ENCODE measurements around the gene RPL27. TPM values are rescaled to one million over a fixed set of nuclear protein-coding genes. Genes with fewer than 3 reads are reported as not detected.
A peak's percentile ranks its signal among the peaks of the same experiment; 100 is the strongest.
"Not testable (repeated sequence)": the region's sequence is repeated elsewhere in the genome, so short reads cannot be mapped to it uniquely, and the experiment has no call there.

The RPL27 gene
- total RNA-seq, 1 experiment from 2014 or later, result 1,565 TPM

GRCh38 chr17:42991471-42991870, 6.7 kb upstream of the RPL27 start:
- Mint-ChIP-seq H3K4me1 (ENCODE audit: low read depth, unreplicated experiment) (peaks cover 6% of the 10 kb centered on the region), H3K27me3 (ENCODE audit: insufficient read depth, unreplicated experiment) (no peaks in the 10 kb centered on the region), H3K4me3 (ENCODE audit: unreplicated experiment) (no peak overlapping the region), H3K27ac (ENCODE audit: unreplicated experiment) (no peak overlapping the region), H3K36me3 (ENCODE audit: insufficient read depth, unreplicated experiment) (peaks cover 75% of the 10 kb centered on the region), H3K9me3 (ENCODE audit: unreplicated experiment) (no peaks in the 10 kb centered on the region)
- Histone ChIP-seq H3K9me3 (no peaks in the 10 kb centered on the region), H3K36me3 (ENCODE audit: control insufficient read depth, insufficient read depth, low read length) (peaks cover 11% of the 10 kb centered on the region), H3K4me1 (no peaks in the 10 kb centered on the region), H3K4me3 (ENCODE audit: low read depth, low read length) (no peak overlapping the region), H3K27me3 (replicated peaks; ENCODE audit: control insufficient read depth, insufficient read depth, low read length) (no peaks in the 10 kb centered on the region)
- TF ChIP-seq CTCF (IDR thresholded peaks at IDR 0.05; ENCODE audit: insufficient read depth in 1 of 2, low read depth in 1 of 2, low read length in 1 of 2, severe bottlenecking in 1 of 2, unreplicated experiment in 1 of 2), result no peak
- intact Hi-C loops (cut with micrococcal nuclease; ENCODE audit: unreplicated experiment), result no loop called here
- POLR2A ChIA-PET, result no interaction called here
- BruUV-seq (replicated peaks), result no TSS peak
- CTCF ChIA-PET, result no interaction called here
- DNase-seq, result no peak

GRCh38 chr17:42992872-42993271, 5.3 kb upstream of the RPL27 start:
- H3K27ac Mint-ChIP-seq (ENCODE audit: unreplicated experiment), result no peak overlapping the region

DNA sequence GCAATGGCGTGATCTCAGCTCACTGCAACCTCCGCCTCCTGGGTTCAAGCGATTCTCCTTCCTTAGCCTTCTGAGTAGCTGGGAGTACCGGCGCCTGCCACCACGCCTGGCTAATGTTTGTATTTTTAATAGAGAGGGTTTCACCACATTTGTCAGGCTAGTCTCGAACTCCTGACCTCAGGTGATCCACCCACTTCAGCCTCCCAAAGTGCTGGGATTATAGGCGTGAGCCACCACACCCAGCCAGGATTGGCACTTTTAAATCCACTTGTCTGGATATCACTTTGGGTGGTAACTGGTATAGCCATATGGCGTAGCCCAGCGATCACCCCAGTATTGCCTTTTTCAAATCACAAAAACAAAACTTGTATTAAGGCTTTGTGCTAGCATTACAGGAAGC, 4.3 kb upstream of the RPL27 start:
- H3K9me3 Mint-ChIP-seq (ENCODE audit: unreplicated experiment); POLR2A ChIA-PET; H3K36me3 ChIP-seq (ENCODE audit: control insufficient read depth, insufficient read depth, low read length); H3K4me3 ChIP-seq (ENCODE audit: low read depth, low read length); H3K9me3 ChIP-seq; BruUV-seq (replicated peaks); H3K27me3 ChIP-seq (replicated peaks; ENCODE audit: control insufficient read depth, insufficient read depth, low read length); DNase-seq; intact Hi-C loops (cut with micrococcal nuclease; ENCODE audit: unreplicated experiment); H3K4me3 Mint-ChIP-seq (ENCODE audit: unreplicated experiment); H3K27ac Mint-ChIP-seq (ENCODE audit: unreplicated experiment); H3K27me3 Mint-ChIP-seq (ENCODE audit: insufficient read depth, unreplicated experiment); CTCF ChIA-PET; H3K4me1 ChIP-seq: not testable (repeated sequence)
- peaks cover 12% of the 10 kb centered on the region for H3K4me1 Mint-ChIP-seq (ENCODE audit: low read depth, unreplicated experiment)
- H3K36me3 Mint-ChIP-seq (ENCODE audit: insufficient read depth, unreplicated experiment), result peaks cover 64% of the 10 kb centered on the region

More at GRCh38 chr17:42992872-42993271, 5.3 kb upstream of the RPL27 start:
- Histone ChIP-seq H3K4me3 (ENCODE audit: low read depth, low read length) (no peak overlapping the region), H3K36me3 (ENCODE audit: control insufficient read depth, insufficient read depth, low read length) (peaks cover 10% of the 10 kb centered on the region), H3K9me3 (no peaks in the 10 kb centered on the region), H3K27me3 (replicated peaks; ENCODE audit: control insufficient read depth, insufficient read depth, low read length) (no peaks in the 10 kb centered on the region), H3K4me1 (peaks cover 8% of the 10 kb centered on the region; the same call in 1 of the 2 replicates)
- no peak for DNase-seq
- CTCF ChIA-PET, result no interaction called here
- no peak for TF ChIP-seq CTCF (IDR thresholded peaks at IDR 0.05; ENCODE audit: insufficient read depth in 1 of 2, low read depth in 1 of 2, low read length in 1 of 2, severe bottlenecking in 1 of 2, unreplicated experiment in 1 of 2)
- Mint-ChIP-seq H3K9me3 (ENCODE audit: unreplicated experiment) (no peaks in the 10 kb centered on the region), H3K4me1 (ENCODE audit: low read depth, unreplicated experiment) (peaks cover 9% of the 10 kb centered on the region), H3K36me3 (ENCODE audit: insufficient read depth, unreplicated experiment) (peaks cover 64% of the 10 kb centered on the region), H3K4me3 (ENCODE audit: unreplicated experiment) (no peak overlapping the region), H3K27me3 (ENCODE audit: insufficient read depth, unreplicated experiment) (no peaks in the 10 kb centered on the region)
- intact Hi-C loops (cut with micrococcal nuclease; ENCODE audit: unreplicated experiment), result no loop called here
- TSS peak; percentile 23 for BruUV-seq (replicated peaks)
- POLR2A ChIA-PET, result no interaction called here

Data from Caco-2 (cell line).